ENCODE results near the gene MAGOH.

The MAGOH gene

GRCh38 chr1:53183095-53183990 is 55.0 kb downstream of the MAGOH start:
- DNase-seq = no peak

GRCh38 chr1:53182716-53183094 is 55.6 kb downstream of the MAGOH start:
- DNase-seq = no peak

GRCh38 chr1:53182111-53182593 is 56.2 kb downstream of the MAGOH start:
- DNase-seq = peak; percentile 68

- DNase-seq = no peak
These were observed 57.4 kb downstream of the MAGOH start for GRCh38 chr1:53180951-53181350.

- no peak for DNase-seq
These were observed 58.1 kb downstream of the MAGOH start for GRCh38 chr1:53180226-53180625.

Measured in activated CD4-positive, alpha-beta T cell treated with anti-CD3 and anti-CD28 coated beads for 1 hour (primary cell).